Renal pelvis (tissue), 4 donors: ENCODE data around the gene AGMO. TPM values are rescaled to one million over a fixed set of nuclear protein-coding genes. Genes with fewer than 3 reads are reported as not detected.

Source experiments
- DNase-seq: peaks from one replicate; pipeline ENCODE4 v3.0.0-alpha.2; 2013
- polyA plus RNA-seq, 3 donors: library from polyadenylated mRNA; unstranded; fragments of 120-200 nt; gene quantifications; one replicate each; pipeline ENCODE4 v1.2.1, GENCODE V29; 2013; ENCODE audit not compliant: insufficient read length in 3 of 3

The AGMO gene
- polyA plus RNA-seq, 3 donors, result 0.66 to 0.93 (median 0.84) TPM

- no peak for DNase-seq
These were observed 161.4 kb downstream of the AGMO start for GRCh38 chr7:15400440-15400839.

GRCh38 chr7:15399441-15399840 is 162.4 kb downstream of the AGMO start:
- no peak for DNase-seq

- no peak for DNase-seq
These were observed 163.7 kb downstream of the AGMO start for GRCh38 chr7:15397922-15398760.

- no peak for DNase-seq
These were observed 164.7 kb downstream of the AGMO start for GRCh38 chr7:15397159-15397550.

GRCh38 chr7:15396210-15397158 is 165.3 kb downstream of the AGMO start:
- DNase-seq, result no peak

- DNase-seq, result no peak
These were observed 172.7 kb downstream of the AGMO start for GRCh38 chr7:15389073-15389472.

GRCh38 chr7:15378494-15379145 is 183.2 kb downstream of the AGMO start:
- DNase-seq, result no peak

GRCh38 chr7:15376600-15376999 is 185.2 kb downstream of the AGMO start:
- DNase-seq, result no peak

GRCh38 chr7:15370441-15370840 is 191.4 kb downstream of the AGMO start:
- DNase-seq, result no peak

GRCh38 chr7:15368653-15369052 is 193.2 kb downstream of the AGMO start:
- no peak for DNase-seq

GRCh38 chr7:15367897-15368296 is 193.9 kb downstream of the AGMO start:
- no peak for DNase-seq

GRCh38 chr7:15358112-15358511 is 203.7 kb downstream of the AGMO start:
- no peak for DNase-seq

- no peak for DNase-seq
These were observed 209.2 kb downstream of the AGMO start for GRCh38 chr7:15352421-15353206.

GRCh38 chr7:15345216-15345615 is 216.6 kb downstream of the AGMO start:
- no peak for DNase-seq

GRCh38 chr7:15341817-15342216 is 220.0 kb downstream of the AGMO start:
- no peak for DNase-seq

- no peak for DNase-seq
These were observed 225.7 kb downstream of the AGMO start for GRCh38 chr7:15336146-15336545.

- DNase-seq, result no peak
These were observed 226.4 kb downstream of the AGMO start for GRCh38 chr7:15335390-15335789.

- no peak for DNase-seq
These were observed 227.1 kb downstream of the AGMO start for GRCh38 chr7:15334536-15335263.

GRCh38 chr7:15332956-15333355 is 228.9 kb downstream of the AGMO start:
- no peak for DNase-seq

GRCh38 chr7:15330943-15331342 is 230.9 kb downstream of the AGMO start:
- no peak for DNase-seq

- no peak for DNase-seq
These were observed 234.8 kb downstream of the AGMO start for GRCh38 chr7:15327001-15327400.
